C4-2B (cell line): ENCODE measurements around the gene TAC3.
"Not testable (repeated sequence)": the region's sequence is repeated elsewhere in the genome, so short reads cannot be mapped to it uniquely, and the experiment has no call there.

Experiments used
- ZFX ChIP-seq: fragments of 450-650 bp; IDR thresholded peaks from 2 replicates; pipeline ENCODE4 v1.6.1; 2017
- TF ChIP-seq, protein P1 (sequence below): fragments of 450-650 bp; conservative IDR thresholded peaks from 2 replicates; pipeline ENCODE4 v1.5.1; 2017; ENCODE audit warnings: mild to moderate bottlenecking

DNA sequence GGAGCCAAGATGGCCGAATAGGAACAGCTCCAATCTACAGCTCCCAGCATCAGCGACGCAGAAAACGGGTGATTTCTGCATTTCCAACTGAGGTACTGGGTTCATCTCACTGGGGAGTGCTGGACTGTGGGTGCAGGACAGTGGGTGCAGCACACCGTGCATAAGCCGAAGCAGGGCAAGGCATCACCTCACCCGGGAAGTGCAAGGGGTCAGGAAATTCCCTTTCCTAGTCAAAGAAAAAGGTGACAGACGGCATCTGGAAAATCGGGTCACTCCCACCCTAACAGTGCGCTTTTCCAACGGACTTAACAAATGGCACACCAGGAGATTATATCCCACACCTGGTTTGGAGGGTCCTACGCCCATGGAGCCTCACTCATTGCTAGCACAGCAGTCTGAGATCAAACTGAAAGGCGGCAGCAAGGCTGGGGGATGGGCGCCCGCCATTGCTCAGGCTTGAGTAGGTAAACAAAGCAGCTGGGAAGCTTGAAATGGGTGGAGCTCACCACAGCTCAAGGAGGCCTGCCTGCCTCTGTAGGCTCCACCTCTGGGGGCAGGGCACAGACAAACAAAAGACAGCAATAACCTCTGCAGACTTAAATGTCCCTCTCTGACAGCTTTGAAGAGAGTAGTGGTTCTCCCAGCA lies 50.2 kb downstream of the TAC3 start:
- TF ChIP-seq, protein P1, sequence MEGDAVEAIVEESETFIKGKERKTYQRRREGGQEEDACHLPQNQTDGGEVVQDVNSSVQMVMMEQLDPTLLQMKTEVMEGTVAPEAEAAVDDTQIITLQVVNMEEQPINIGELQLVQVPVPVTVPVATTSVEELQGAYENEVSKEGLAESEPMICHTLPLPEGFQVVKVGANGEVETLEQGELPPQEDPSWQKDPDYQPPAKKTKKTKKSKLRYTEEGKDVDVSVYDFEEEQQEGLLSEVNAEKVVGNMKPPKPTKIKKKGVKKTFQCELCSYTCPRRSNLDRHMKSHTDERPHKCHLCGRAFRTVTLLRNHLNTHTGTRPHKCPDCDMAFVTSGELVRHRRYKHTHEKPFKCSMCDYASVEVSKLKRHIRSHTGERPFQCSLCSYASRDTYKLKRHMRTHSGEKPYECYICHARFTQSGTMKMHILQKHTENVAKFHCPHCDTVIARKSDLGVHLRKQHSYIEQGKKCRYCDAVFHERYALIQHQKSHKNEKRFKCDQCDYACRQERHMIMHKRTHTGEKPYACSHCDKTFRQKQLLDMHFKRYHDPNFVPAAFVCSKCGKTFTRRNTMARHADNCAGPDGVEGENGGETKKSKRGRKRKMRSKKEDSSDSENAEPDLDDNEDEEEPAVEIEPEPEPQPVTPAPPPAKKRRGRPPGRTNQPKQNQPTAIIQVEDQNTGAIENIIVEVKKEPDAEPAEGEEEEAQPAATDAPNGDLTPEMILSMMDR: not testable (repeated sequence)
- not testable (repeated sequence) for TF ChIP-seq ZFX
